ENCODE data around the gene HAPSTR1.

Gene HAPSTR1

GRCh38 chr16:9049241-9049640, 42.2 kb upstream of the HAPSTR1 start:
- no peaks in the 10 kb centered on the region for H3K9me2 ChIP-seq (replicated peaks; ENCODE audit: insufficient read depth, low read length)
- H3K27ac ChIP-seq (ENCODE audit: low read length) = no peak overlapping the region
- H3K4me2 ChIP-seq (ENCODE audit: low read depth, low read length) = no peak overlapping the region
- no peaks in the 10 kb centered on the region for H3K27me3 ChIP-seq (replicated peaks; ENCODE audit: insufficient read depth, low read length)
- peaks cover 24% of the 10 kb centered on the region for H3K4me1 ChIP-seq (ENCODE audit: low read length)
- TF ChIP-seq EZH2 (optimal IDR thresholded peaks at IDR 0.05; ENCODE audit: low read depth, low read length) (no peak), CTCF (IDR thresholded peaks at IDR 0.05; ENCODE audit: low read length) (no peak), EZH2phosphoT487 (IDR thresholded peaks at IDR 0.05; ENCODE audit: low read length) (no peak)
- H3K9ac ChIP-seq (ENCODE audit: low read length) = no peak overlapping the region
- no peaks in the 10 kb centered on the region for H3K36me3 ChIP-seq (replicated peaks; ENCODE audit: insufficient read depth, low read length)
- H2AFZ ChIP-seq (ENCODE audit: low read length) = no peak overlapping the region
- no peak for DNase-seq
- H3K9me3 ChIP-seq (replicated peaks; ENCODE audit: insufficient read depth, low read length) = no peaks in the 10 kb centered on the region
- H4K20me1 ChIP-seq (ENCODE audit: insufficient read depth, low read length) = no peaks in the 10 kb centered on the region
- no peaks in the 10 kb centered on the region; the same call in 1 of the 2 replicates for H3F3A ChIP-seq (ENCODE audit: insufficient read depth, low read length)
- H3K79me2 ChIP-seq (ENCODE audit: low read length) = no peaks in the 10 kb centered on the region
- H3K4me3 ChIP-seq (ENCODE audit: low read length) = no peak overlapping the region

- Histone ChIP-seq H3K9me3 (replicated peaks; ENCODE audit: insufficient read depth, low read length) (no peaks in the 10 kb centered on the region), H3K4me3 (ENCODE audit: low read length) (no peak overlapping the region), H3K4me2 (ENCODE audit: low read depth, low read length) (no peak overlapping the region), H3K27ac (ENCODE audit: low read length) (no peak overlapping the region), H4K20me1 (ENCODE audit: insufficient read depth, low read length) (no peaks in the 10 kb centered on the region), H3K9ac (ENCODE audit: low read length) (no peak overlapping the region), H3K9me2 (replicated peaks; ENCODE audit: insufficient read depth, low read length) (no peaks in the 10 kb centered on the region), H3K4me1 (ENCODE audit: low read length) (peaks cover 28% of the 10 kb centered on the region), H3K27me3 (replicated peaks; ENCODE audit: insufficient read depth, low read length) (no peaks in the 10 kb centered on the region), H3F3A (ENCODE audit: insufficient read depth, low read length) (no peaks in the 10 kb centered on the region; the same call in 1 of the 2 replicates), H3K36me3 (replicated peaks; ENCODE audit: insufficient read depth, low read length) (no peaks in the 10 kb centered on the region), H2AFZ (ENCODE audit: low read length) (no peak overlapping the region), H3K79me2 (ENCODE audit: low read length) (no peaks in the 10 kb centered on the region)
- DNase-seq = no peak
- TF ChIP-seq CTCF (IDR thresholded peaks at IDR 0.05; ENCODE audit: low read length) (peak; percentile 38), EZH2 (optimal IDR thresholded peaks at IDR 0.05; ENCODE audit: low read depth, low read length) (no peak)
Measured at GRCh38 chr16:9050102-9050830, 41.2 kb upstream of the HAPSTR1 start.

- Histone ChIP-seq H3K36me3 (replicated peaks; ENCODE audit: insufficient read depth, low read length) (no peaks in the 10 kb centered on the region), H3F3A (ENCODE audit: insufficient read depth, low read length) (no peaks in the 10 kb centered on the region; the same call in 1 of the 2 replicates), H3K4me1 (ENCODE audit: low read length) (peaks cover 7% of the 10 kb centered on the region), H3K27ac (ENCODE audit: low read length) (no peak overlapping the region), H3K4me3 (ENCODE audit: low read length) (no peak overlapping the region), H3K9ac (ENCODE audit: low read length) (no peak overlapping the region), H3K27me3 (replicated peaks; ENCODE audit: insufficient read depth, low read length) (no peaks in the 10 kb centered on the region), H3K4me2 (ENCODE audit: low read depth, low read length) (peak overlapping the region; percentile 8; the same call in 1 of the 2 replicates), H3K9me3 (replicated peaks; ENCODE audit: insufficient read depth, low read length) (no peaks in the 10 kb centered on the region), H3K9me2 (replicated peaks; ENCODE audit: insufficient read depth, low read length) (no peaks in the 10 kb centered on the region), H3K79me2 (ENCODE audit: low read length) (no peaks in the 10 kb centered on the region), H4K20me1 (ENCODE audit: insufficient read depth, low read length) (no peaks in the 10 kb centered on the region), H2AFZ (ENCODE audit: low read length) (no peak overlapping the region)
- TF ChIP-seq CTCF (IDR thresholded peaks at IDR 0.05; ENCODE audit: low read length) = no peak
- no peak for TF ChIP-seq EZH2 (optimal IDR thresholded peaks at IDR 0.05; ENCODE audit: low read depth, low read length)
- no peak for TF ChIP-seq EZH2phosphoT487 (IDR thresholded peaks at IDR 0.05; ENCODE audit: low read length)
- no peak for DNase-seq
Measured at GRCh38 chr16:9053006-9053601, 38.3 kb upstream of the HAPSTR1 start.

Measured in MM.1S (cell line).